H9 (cell line): ENCODE results near the gene HLA-DQB2. TPM values are rescaled to one million over a fixed set of nuclear protein-coding genes. Genes with fewer than 3 reads are reported as not detected.

Experiments used
- DNase-seq: peaks from one replicate; pipeline ENCODE4 v3.0.0-alpha.2; 2017
- H2AFZ ChIP-seq: one replicate; pipeline ENCODE4 v1.6.1; 2013; ENCODE audit warnings: mild to moderate bottlenecking, low read length, control low read depth, moderate library complexity
- H2AK5ac ChIP-seq: 2 replicates; pipeline ENCODE4 v1.6.1; 2013; ENCODE audit warnings: low read length, control low read depth, mixed read lengths; ENCODE audit not compliant: insufficient read length
- H2BK120ac ChIP-seq: one replicate; pipeline ENCODE4 v1.6.1; 2013; ENCODE audit warnings: low read depth, mild to moderate bottlenecking, low read length, control low read depth, inconsistent platforms; ENCODE audit not compliant: poor library complexity, severe bottlenecking
- H2BK12ac ChIP-seq: 2 replicates; pipeline ENCODE4 v1.6.1; 2013; ENCODE audit warnings: low read length, control low read depth, mixed read lengths, low read depth; ENCODE audit not compliant: insufficient read length
- H2BK15ac ChIP-seq: 2 replicates; pipeline ENCODE4 v1.6.1; 2013; ENCODE audit warnings: low read depth, low read length, control low read depth
- H2BK20ac ChIP-seq: one replicate; pipeline ENCODE4 v1.6.1; 2013; ENCODE audit warnings: low read depth, mild to moderate bottlenecking, low read length, control low read depth, inconsistent platforms; ENCODE audit not compliant: poor library complexity, severe bottlenecking
- H2BK5ac ChIP-seq: 2 replicates; pipeline ENCODE4 v1.6.1; 2013; ENCODE audit warnings: low read length, control low read depth, mixed read lengths; ENCODE audit not compliant: insufficient read length
- H3K14ac ChIP-seq: 2 replicates; pipeline ENCODE4 v1.6.1; 2013; ENCODE audit warnings: low read length, control low read depth; ENCODE audit not compliant: insufficient read depth
- H3K18ac ChIP-seq: 2 replicates; pipeline ENCODE4 v1.6.1; 2013; ENCODE audit warnings: low read depth, mild to moderate bottlenecking, mixed read lengths, low read length, control low read depth; ENCODE audit not compliant: insufficient read length
- H3K23ac ChIP-seq: 2 replicates; pipeline ENCODE4 v1.6.1; 2013; ENCODE audit warnings: low read length, control low read depth, mixed read lengths, low read depth; ENCODE audit not compliant: insufficient read length
- H3K23me2 ChIP-seq: 2 replicates; pipeline ENCODE4 v1.6.1; 2013; ENCODE audit warnings: low read depth, mild to moderate bottlenecking, mixed read lengths, low read length, control low read depth; ENCODE audit not compliant: insufficient read length, poor library complexity, severe bottlenecking
- H3K27ac ChIP-seq: 2 replicates; pipeline ENCODE4 v1.5.1; 2013; ENCODE audit warnings: low read length, control low read depth, mixed read lengths, low read depth; ENCODE audit not compliant: insufficient read length
- H3K27me3 ChIP-seq: 2 replicates; pipeline ENCODE4 v1.6.1; 2013; ENCODE audit warnings: low read length, control low read depth, inconsistent platforms; ENCODE audit not compliant: insufficient read depth
- H3K4ac ChIP-seq: 2 replicates; pipeline ENCODE4 v1.6.1; 2013; ENCODE audit warnings: low read depth, mild to moderate bottlenecking, control low read depth, inconsistent platforms, low read length, moderate library complexity
- H3K4me1 ChIP-seq: 2 replicates; pipeline ENCODE4 v1.6.1; 2013; ENCODE audit warnings: low read length, control low read depth, inconsistent platforms; ENCODE audit not compliant: insufficient read depth
- H3K4me2 ChIP-seq: 2 replicates; pipeline ENCODE4 v1.6.1; 2013; ENCODE audit warnings: low read length, control low read depth, mixed read lengths; ENCODE audit not compliant: insufficient read length, insufficient read depth
- H3K56ac ChIP-seq: 2 replicates; pipeline ENCODE4 v1.6.1; 2013; ENCODE audit warnings: low read depth, mild to moderate bottlenecking, mixed read lengths, low read length, control low read depth; ENCODE audit not compliant: insufficient read length
- H3K79me1 ChIP-seq: 2 replicates; pipeline ENCODE4 v1.6.1; 2013; ENCODE audit warnings: low read depth, mild to moderate bottlenecking, moderate library complexity, low read length, control low read depth, inconsistent platforms; ENCODE audit not compliant: insufficient read depth, poor library complexity, severe bottlenecking
- H3K79me2 ChIP-seq: 2 replicates; pipeline ENCODE4 v1.6.1; 2013; ENCODE audit warnings: low read length, control low read depth, inconsistent platforms; ENCODE audit not compliant: insufficient read depth
- H3K9ac ChIP-seq: 2 replicates; pipeline ENCODE4 v1.6.1; 2013; ENCODE audit warnings: low read length, control low read depth, mixed read lengths; ENCODE audit not compliant: insufficient read length; ENCODE audit errors: extremely low read depth
- H3K9me3 ChIP-seq: one replicate; pipeline ENCODE4 v1.6.1; 2013; ENCODE audit warnings: low read depth, low read length, inconsistent platforms; ENCODE audit not compliant: control insufficient read depth
- H3T11ph ChIP-seq: one replicate; pipeline ENCODE4 v1.6.1; 2013; ENCODE audit warnings: mild to moderate bottlenecking, low read length, control low read depth, inconsistent platforms
- H4K20me1 ChIP-seq: one replicate; pipeline ENCODE4 v1.6.1; 2013; ENCODE audit not compliant: control insufficient read depth, insufficient read length, insufficient read depth
- H4K5ac ChIP-seq: 2 replicates; pipeline ENCODE4 v1.6.1; 2013; ENCODE audit warnings: low read depth, mild to moderate bottlenecking, mixed read lengths, low read length, control low read depth; ENCODE audit not compliant: insufficient read length
- H4K8ac ChIP-seq: replicated peaks from 2 replicates; pipeline ENCODE4 v1.6.1; 2013; ENCODE audit warnings: low read length, control low read depth, mixed read lengths, low read depth; ENCODE audit not compliant: insufficient read length
- H4K91ac ChIP-seq: 2 replicates; pipeline ENCODE4 v1.6.1; 2013; ENCODE audit warnings: low read depth, mild to moderate bottlenecking, moderate library complexity, mixed read lengths, low read length, control low read depth; ENCODE audit not compliant: insufficient read length
- H3K27ac Mint-ChIP-seq, 3 experiments: 2 replicates in 2 of 3; 3 replicates in 1 of 3; pipeline ENCODE4 v1.8.0; 2020 to 2021; ENCODE audit warnings: mixed read lengths in 3 of 3, mild to moderate bottlenecking in 1 of 3, moderate library complexity in 1 of 3
- H3K27me3 Mint-ChIP-seq: 2 replicates; pipeline ENCODE4 v1.8.0; 2021; ENCODE audit warnings: low read depth, mild to moderate bottlenecking, moderate library complexity, mixed read lengths
- H3K36me3 Mint-ChIP-seq, 3 experiments: 2 replicates in 2 of 3; 3 replicates in 1 of 3; pipeline ENCODE4 v1.8.0; 2020 to 2021; ENCODE audit warnings: low read depth in 3 of 3, mixed read lengths in 3 of 3; ENCODE audit not compliant: insufficient read depth in 1 of 3
- H3K4me1 Mint-ChIP-seq, 2 experiments: 2 replicates each; pipeline ENCODE4 v1.8.0; 2020; ENCODE audit warnings: mixed read lengths in 2 of 2
- H3K4me3 Mint-ChIP-seq, 2 experiments: 2 replicates in 1 of 2; 3 replicates in 1 of 2; pipeline ENCODE4 v1.8.0; 2020 to 2021; ENCODE audit warnings: mild to moderate bottlenecking in 2 of 2, mixed read lengths in 2 of 2, moderate library complexity in 1 of 2
- H3K9me3 Mint-ChIP-seq, 2 experiments: 2 replicates in 1 of 2; 3 replicates in 1 of 2; pipeline ENCODE4 v1.8.0; 2020; ENCODE audit warnings: mild to moderate bottlenecking in 2 of 2, mixed read lengths in 2 of 2, moderate library complexity in 1 of 2
- WGBS: extraction: QIAGEN DNeasy Blood & Tissue Kit; methylation state at CpG from one replicate; pipeline ENCODE4 v1.1.7; 2013; ENCODE audit warnings: missing lambda C conversion rate, low lambda C conversion rate, mixed read lengths; ENCODE audit not compliant: insufficient read length; ENCODE audit errors: extremely low coverage; 5-methylcytosine and 5-hydroxymethylcytosine counted together
- total RNA-seq: library from RNA; stranded (reverse); gene quantifications from 2 replicates; pipeline ENCODE4 v1.2.1, GENCODE V29; 2021
- TF ChIP-seq, protein P1 (sequence below): fragments of 200-600 bp; sonication (generic); conservative IDR thresholded peaks from 3 replicates; pipeline ENCODE4 v1.8.0; 2021; ENCODE audit warnings: antibody characterized with exemption, mild to moderate bottlenecking

Gene HLA-DQB2
- total RNA-seq, 1 experiment from 2014 or later, result not detected

DNA sequence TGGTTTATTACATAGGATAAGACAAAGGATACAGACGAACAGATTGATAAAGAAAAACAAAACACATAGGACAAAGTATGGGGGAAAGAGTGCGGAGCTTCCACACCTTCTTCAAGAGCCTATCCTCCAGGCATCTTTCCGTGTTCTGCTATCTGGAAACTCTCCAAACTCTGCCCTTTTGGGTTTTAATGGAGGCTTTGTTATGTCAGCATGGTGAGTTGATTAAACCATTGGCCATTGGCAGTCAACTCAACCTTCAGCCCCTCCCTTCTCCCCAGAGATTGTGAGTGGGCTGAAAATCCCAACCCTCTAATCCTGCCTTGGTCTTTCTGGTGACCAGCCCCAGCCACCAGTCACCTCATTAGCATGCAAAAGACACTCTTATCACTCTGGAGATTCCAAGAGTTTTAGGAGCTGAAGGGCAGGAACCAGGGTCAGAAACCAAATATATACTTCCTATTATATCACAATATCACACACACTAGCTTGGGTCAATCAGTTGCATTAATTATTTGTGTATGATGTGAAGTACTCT is 29.6 kb upstream of the HLA-DQB2 start:
- H3K9me3 ChIP-seq, result no peaks in the 10 kb centered on the region
- no peak overlapping the region for H4K8ac ChIP-seq
- no peak overlapping the region for H2BK5ac ChIP-seq
- no peak overlapping the region for H2BK120ac ChIP-seq
- H3K79me2 ChIP-seq, result no peaks in the 10 kb centered on the region
- no peak for DNase-seq
- Mint-ChIP-seq H3K27ac (no peak overlapping the region), H3K4me1 (peaks cover 16 to 18% of the 10 kb centered on the region in 2 experiments), H3K4me3 (no peak overlapping the region), H3K9me3 (no peaks in the 10 kb centered on the region; a peak in 1 of 5 replicates), H3K27me3 (peaks cover 14% of the 10 kb centered on the region), H3K36me3 (no peaks in the 10 kb centered on the region)
- no peak overlapping the region for H3K14ac ChIP-seq
- no peak overlapping the region for H2BK15ac ChIP-seq
- no peaks in the 10 kb centered on the region for H3K27me3 ChIP-seq
- no peaks in the 10 kb centered on the region for H3K23me2 ChIP-seq
- no peak overlapping the region for H2BK12ac ChIP-seq
- WGBS, result no CpG with 5 or more reads among the region's 3 CpGs
- H3K79me1 ChIP-seq, result no peaks in the 10 kb centered on the region
- H3K18ac ChIP-seq, result no peak overlapping the region
- no peak overlapping the region for H3T11ph ChIP-seq
- no peak overlapping the region for H3K27ac ChIP-seq
- H4K5ac ChIP-seq, result no peak overlapping the region
- no peak overlapping the region for H3K9ac ChIP-seq
- H2AFZ ChIP-seq, result no peak overlapping the region
- no peak overlapping the region for H3K23ac ChIP-seq
- no peaks in the 10 kb centered on the region for H3K4me1 ChIP-seq
- TF ChIP-seq, protein P1, sequence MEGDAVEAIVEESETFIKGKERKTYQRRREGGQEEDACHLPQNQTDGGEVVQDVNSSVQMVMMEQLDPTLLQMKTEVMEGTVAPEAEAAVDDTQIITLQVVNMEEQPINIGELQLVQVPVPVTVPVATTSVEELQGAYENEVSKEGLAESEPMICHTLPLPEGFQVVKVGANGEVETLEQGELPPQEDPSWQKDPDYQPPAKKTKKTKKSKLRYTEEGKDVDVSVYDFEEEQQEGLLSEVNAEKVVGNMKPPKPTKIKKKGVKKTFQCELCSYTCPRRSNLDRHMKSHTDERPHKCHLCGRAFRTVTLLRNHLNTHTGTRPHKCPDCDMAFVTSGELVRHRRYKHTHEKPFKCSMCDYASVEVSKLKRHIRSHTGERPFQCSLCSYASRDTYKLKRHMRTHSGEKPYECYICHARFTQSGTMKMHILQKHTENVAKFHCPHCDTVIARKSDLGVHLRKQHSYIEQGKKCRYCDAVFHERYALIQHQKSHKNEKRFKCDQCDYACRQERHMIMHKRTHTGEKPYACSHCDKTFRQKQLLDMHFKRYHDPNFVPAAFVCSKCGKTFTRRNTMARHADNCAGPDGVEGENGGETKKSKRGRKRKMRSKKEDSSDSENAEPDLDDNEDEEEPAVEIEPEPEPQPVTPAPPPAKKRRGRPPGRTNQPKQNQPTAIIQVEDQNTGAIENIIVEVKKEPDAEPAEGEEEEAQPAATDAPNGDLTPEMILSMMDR, result no peak
- no peak overlapping the region for H3K56ac ChIP-seq
- no peak overlapping the region for H3K4ac ChIP-seq
- H2BK20ac ChIP-seq, result no peak overlapping the region
- H4K20me1 ChIP-seq, result no peaks in the 10 kb centered on the region
- H2AK5ac ChIP-seq, result no peak overlapping the region
- H4K91ac ChIP-seq, result no peak overlapping the region
- no peak overlapping the region for H3K4me2 ChIP-seq
